PC-9 (cell line): ENCODE data around the gene CNNM2. TPM values are rescaled to one million over a fixed set of nuclear protein-coding genes. Genes with fewer than 3 reads are reported as not detected.

ENCODE experiments used
- BruUV-seq: library from RNA; stranded (reverse); fragments of 400-500 nt; replicated peaks from 2 replicates; lab custom pipeline; 2021; lab: Mats Ljungman, UMichigan
- CTCF ChIA-PET: fragments of 300-600 bp; sonication (Branson Sonifier 250); formaldehyde crosslinking; loops from one replicate; lab custom pipeline; 2022; ENCODE audit warnings: antibody characterized with exemption; lab: Charles Lee
- POLR2A ChIA-PET: fragments of 300-600 bp; sonication (Branson Sonifier 250); formaldehyde crosslinking; loops from one replicate; lab custom pipeline; 2022; ENCODE audit warnings: antibody characterized with exemption; ENCODE audit not compliant: unreplicated experiment; lab: Charles Lee
- DNase-seq, 2 experiments: peaks; one replicate each; pipeline versions ENCODE4 v3.0.0 to v3.0.0-alpha.2; 2015 to 2022; ENCODE audit warnings: mixed read lengths in 1 of 2
- H2AFZ ChIP-seq: fragments of 200-600 bp; sonication (generic); 2 replicates; pipeline ENCODE4 v1.8.1; 2017; ENCODE audit warnings: antibody characterized with exemption
- H3F3A ChIP-seq: fragments of 200-600 bp; sonication (generic); 2 replicates; pipeline ENCODE4 v1.8.1; 2017; ENCODE audit warnings: antibody characterized with exemption, mild to moderate bottlenecking, low read depth; ENCODE audit not compliant: insufficient read depth
- H3K27ac ChIP-seq: fragments of 200-600 bp; sonication (generic); 2 replicates; pipeline ENCODE4 v1.6.1; 2016; ENCODE audit warnings: mixed run types
- H3K27me3 ChIP-seq: fragments of 200-600 bp; sonication (generic); 2 replicates; pipeline ENCODE4 v1.6.1; 2016; ENCODE audit warnings: low read depth, mixed run types; ENCODE audit not compliant: insufficient read depth
- H3K36me3 ChIP-seq: fragments of 200-600 bp; sonication (generic); 2 replicates; pipeline ENCODE4 v1.6.1; 2016; ENCODE audit warnings: low read depth, mixed run types
- H3K4me1 ChIP-seq: fragments of 200-600 bp; sonication (generic); replicated peaks from 2 replicates; pipeline ENCODE4 v1.6.1; 2016; ENCODE audit warnings: mixed run types; ENCODE audit not compliant: insufficient read depth
- H3K4me2 ChIP-seq: fragments of 200-600 bp; sonication (generic); 2 replicates; pipeline ENCODE4 v1.6.1; 2017; ENCODE audit warnings: mixed run types
- H3K4me3 ChIP-seq: fragments of 200-600 bp; sonication (generic); 2 replicates; pipeline ENCODE4 v1.6.1; 2016; ENCODE audit warnings: mixed run types
- H3K79me2 ChIP-seq: fragments of 200-600 bp; sonication (generic); 2 replicates; pipeline ENCODE4 v1.6.1; 2017; ENCODE audit warnings: low read depth, mixed run types
- H3K9me2 ChIP-seq: fragments of 200-600 bp; sonication (generic); 2 replicates; pipeline ENCODE4 v1.8.1; 2017; ENCODE audit warnings: mild to moderate bottlenecking; ENCODE audit not compliant: insufficient read depth
- H3K9me3 ChIP-seq: fragments of 200-600 bp; sonication (generic); 2 replicates; pipeline ENCODE4 v1.8.1; 2016; ENCODE audit warnings: low read depth; ENCODE audit not compliant: insufficient read depth
- H4K20me1 ChIP-seq: fragments of 200-600 bp; sonication (generic); 2 replicates; pipeline ENCODE4 v1.8.1; 2017; ENCODE audit not compliant: insufficient read depth
- EZH2 ChIP-seq: fragments of 200-600 bp; sonication (generic); IDR thresholded peaks from 2 replicates; pipeline ENCODE4 v1.8.0; 2017; ENCODE audit warnings: antibody characterized with exemption, low read depth
- intact Hi-C: fragments of 100-400 bp; cut with micrococcal nuclease; formaldehyde crosslinking; loops from one replicate; pipeline ENCODE4 v1.10.0; 2022; ENCODE audit not compliant: unreplicated experiment
- total RNA-seq: library from RNA; stranded (reverse); gene quantifications from 2 replicates; pipeline ENCODE4 v1.2.3, GENCODE V29; 2021
- TF ChIP-seq, protein P1 (sequence below): fragments of 200-600 bp; sonication (generic); conservative IDR thresholded peaks from 2 replicates; pipeline ENCODE4 v1.6.1; 2017; ENCODE audit warnings: mixed run types, antibody characterized with exemption, mild to moderate bottlenecking, moderate library complexity

The CNNM2 gene
- total RNA-seq, 1 experiment from 2014 or later, result 8.8 TPM

DNA sequence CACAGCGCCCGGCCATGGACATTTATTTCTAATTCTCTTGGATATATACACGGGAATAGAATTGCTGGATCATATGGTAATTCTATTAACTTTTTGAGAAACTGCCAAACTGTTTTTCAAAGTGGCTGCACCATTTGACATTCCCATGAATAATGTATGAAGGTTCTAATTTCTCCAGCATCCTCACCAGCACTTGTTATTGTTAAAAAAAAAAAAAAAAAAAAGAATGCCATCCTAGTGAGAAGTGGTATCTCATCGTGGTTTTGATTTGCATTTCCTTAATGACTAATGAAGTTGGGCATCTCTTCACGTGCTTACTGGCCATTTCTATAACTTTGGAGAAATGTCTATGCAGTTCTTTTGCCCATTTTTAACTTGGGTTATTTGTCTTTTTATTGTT lies 13.5 kb downstream of the CNNM2 start:
- no peak for DNase-seq
- CTCF ChIA-PET, result no interaction called here

DNA sequence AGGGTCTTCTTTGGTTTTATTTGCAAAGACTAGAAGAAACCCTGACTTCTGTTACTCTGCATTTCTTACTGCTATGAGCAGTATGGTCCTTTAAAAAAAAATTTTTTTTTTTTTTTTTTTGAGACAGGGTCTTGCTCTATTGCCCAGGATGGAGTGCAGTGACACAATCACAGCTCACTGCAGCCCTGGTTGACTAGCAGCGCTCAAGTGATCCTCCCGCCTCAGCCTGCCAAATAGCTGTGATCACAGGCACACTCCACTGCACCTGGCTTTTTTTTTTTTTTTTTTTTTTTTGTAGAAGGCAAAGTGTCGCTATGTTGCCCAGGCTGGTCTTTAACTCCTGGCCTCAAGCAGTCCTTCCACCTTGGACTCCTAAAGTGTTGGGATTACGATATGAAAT lies 17.4 kb downstream of the CNNM2 start:
- Histone ChIP-seq H3K27me3 (no peaks in the 10 kb centered on the region), H4K20me1 (no peaks in the 10 kb centered on the region), H3K79me2 (no peaks in the 10 kb centered on the region), H3K27ac (no peak overlapping the region), H3K36me3 (no peaks in the 10 kb centered on the region), H3K4me3 (no peak overlapping the region), H2AFZ (no peak overlapping the region), H3K9me2 (no peaks in the 10 kb centered on the region), H3F3A (no peaks in the 10 kb centered on the region), H3K9me3 (no peaks in the 10 kb centered on the region), H3K4me1 (no peaks in the 10 kb centered on the region), H3K4me2 (no peak overlapping the region)
- no peak for DNase-seq
- CTCF ChIA-PET, result interaction anchor here (0.6 kb wide), 1 partner anchor 190 kb away, joined by 4 read pairs; no protein-coding TSS in a partner anchor
- TF ChIP-seq, protein P1, sequence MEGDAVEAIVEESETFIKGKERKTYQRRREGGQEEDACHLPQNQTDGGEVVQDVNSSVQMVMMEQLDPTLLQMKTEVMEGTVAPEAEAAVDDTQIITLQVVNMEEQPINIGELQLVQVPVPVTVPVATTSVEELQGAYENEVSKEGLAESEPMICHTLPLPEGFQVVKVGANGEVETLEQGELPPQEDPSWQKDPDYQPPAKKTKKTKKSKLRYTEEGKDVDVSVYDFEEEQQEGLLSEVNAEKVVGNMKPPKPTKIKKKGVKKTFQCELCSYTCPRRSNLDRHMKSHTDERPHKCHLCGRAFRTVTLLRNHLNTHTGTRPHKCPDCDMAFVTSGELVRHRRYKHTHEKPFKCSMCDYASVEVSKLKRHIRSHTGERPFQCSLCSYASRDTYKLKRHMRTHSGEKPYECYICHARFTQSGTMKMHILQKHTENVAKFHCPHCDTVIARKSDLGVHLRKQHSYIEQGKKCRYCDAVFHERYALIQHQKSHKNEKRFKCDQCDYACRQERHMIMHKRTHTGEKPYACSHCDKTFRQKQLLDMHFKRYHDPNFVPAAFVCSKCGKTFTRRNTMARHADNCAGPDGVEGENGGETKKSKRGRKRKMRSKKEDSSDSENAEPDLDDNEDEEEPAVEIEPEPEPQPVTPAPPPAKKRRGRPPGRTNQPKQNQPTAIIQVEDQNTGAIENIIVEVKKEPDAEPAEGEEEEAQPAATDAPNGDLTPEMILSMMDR, result no peak
- no peak for TF ChIP-seq EZH2
- intact Hi-C loops, result no loop called here
- POLR2A ChIA-PET, result no interaction called here
- no TSS peak for BruUV-seq

More for the DNA sequence above, 13.5 kb downstream of the CNNM2 start:
- no peaks in the 10 kb centered on the region for H4K20me1 ChIP-seq
- no peak overlapping the region for H3K27ac ChIP-seq
- intact Hi-C loops, result no loop called here
- no peaks in the 10 kb centered on the region for H3K79me2 ChIP-seq
- no peaks in the 10 kb centered on the region for H3K27me3 ChIP-seq
- TF ChIP-seq, protein P1, result no peak
- TF ChIP-seq EZH2, result no peak
- BruUV-seq, result no TSS peak
- no peaks in the 10 kb centered on the region for H3K36me3 ChIP-seq
- POLR2A ChIA-PET, result no interaction called here
- no peaks in the 10 kb centered on the region for H3K9me2 ChIP-seq
- no peak overlapping the region for H3K4me3 ChIP-seq
- no peaks in the 10 kb centered on the region for H3K9me3 ChIP-seq
- H3K4me2 ChIP-seq, result no peak overlapping the region
- H3F3A ChIP-seq, result no peaks in the 10 kb centered on the region
- H3K4me1 ChIP-seq, result no peaks in the 10 kb centered on the region
- H2AFZ ChIP-seq, result no peak overlapping the region

DNA sequence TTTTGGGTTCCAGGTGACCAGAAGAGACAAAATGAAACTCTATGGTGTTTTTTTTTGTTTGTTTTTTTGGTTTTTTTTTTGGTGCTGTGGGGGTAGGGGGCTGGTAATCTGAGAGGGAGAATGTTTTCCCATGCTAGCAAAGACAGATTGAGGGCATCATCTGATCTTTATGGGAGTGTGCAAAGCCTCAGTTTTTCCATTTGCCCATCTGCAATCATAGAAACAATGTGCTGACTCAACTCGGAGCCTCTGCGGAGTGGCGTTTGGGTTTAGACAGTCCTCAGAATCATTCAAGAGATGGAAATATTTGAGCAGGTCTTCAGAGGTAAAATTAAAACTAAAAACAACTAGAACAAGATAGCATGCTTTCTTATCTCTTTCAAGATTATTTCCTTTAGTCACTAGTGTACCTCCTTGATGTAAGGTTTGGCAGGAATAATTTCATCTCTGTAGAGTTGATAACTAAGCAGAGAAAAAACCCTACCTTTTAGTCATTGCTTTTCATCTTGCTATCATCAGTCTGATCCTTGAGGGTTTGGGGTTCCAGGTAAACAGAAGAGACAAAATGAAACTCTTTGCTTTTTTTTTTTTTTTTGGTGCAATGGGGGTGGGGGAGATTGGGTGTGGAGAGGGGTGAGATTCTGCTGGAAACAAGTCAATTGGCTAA lies 18.0 kb downstream of the CNNM2 start:
- no peak for DNase-seq
- H2AFZ ChIP-seq, result no peak overlapping the region
- no peaks in the 10 kb centered on the region for H3K79me2 ChIP-seq
- no peaks in the 10 kb centered on the region for H3K36me3 ChIP-seq
- H3K27ac ChIP-seq, result no peak overlapping the region
- ChIA-PET CTCF (no interaction called here), POLR2A (no interaction called here)
- BruUV-seq, result no TSS peak
- H3K4me1 ChIP-seq, result no peaks in the 10 kb centered on the region
- H3F3A ChIP-seq, result no peaks in the 10 kb centered on the region
- intact Hi-C loops, result no loop called here
- no peaks in the 10 kb centered on the region for H3K9me2 ChIP-seq
- H4K20me1 ChIP-seq, result no peaks in the 10 kb centered on the region
- no peak overlapping the region for H3K4me3 ChIP-seq
- H3K9me3 ChIP-seq, result no peaks in the 10 kb centered on the region
- TF ChIP-seq, protein P1, result no peak
- TF ChIP-seq EZH2, result no peak
- no peaks in the 10 kb centered on the region for H3K27me3 ChIP-seq
- no peak overlapping the region for H3K4me2 ChIP-seq
